Fibroblast of lung (primary cell): Measurements from ENCODE around the gene PHTF1.

Experiments
- EZH2 ChIP-seq: IDR thresholded peaks from 2 replicates; pipeline ENCODE4 v1.5.1; 2012; ENCODE audit warnings: low read length, control low read depth, mild to moderate bottlenecking; ENCODE audit errors: missing control alignments
- TF ChIP-seq, protein P1 (sequence below), 2 donors: IDR thresholded peaks in 1 of 2; conservative IDR thresholded peaks in 1 of 2; 1 replicate in 1 of 2; 2 replicates in 1 of 2; pipeline ENCODE4 v1.5.1; 2011 to 2012; ENCODE audit warnings: low read length in 2 of 2, control low read depth in 1 of 2, inconsistent platforms in 1 of 2, low read depth in 1 of 2, mild to moderate bottlenecking in 1 of 2

DNA sequence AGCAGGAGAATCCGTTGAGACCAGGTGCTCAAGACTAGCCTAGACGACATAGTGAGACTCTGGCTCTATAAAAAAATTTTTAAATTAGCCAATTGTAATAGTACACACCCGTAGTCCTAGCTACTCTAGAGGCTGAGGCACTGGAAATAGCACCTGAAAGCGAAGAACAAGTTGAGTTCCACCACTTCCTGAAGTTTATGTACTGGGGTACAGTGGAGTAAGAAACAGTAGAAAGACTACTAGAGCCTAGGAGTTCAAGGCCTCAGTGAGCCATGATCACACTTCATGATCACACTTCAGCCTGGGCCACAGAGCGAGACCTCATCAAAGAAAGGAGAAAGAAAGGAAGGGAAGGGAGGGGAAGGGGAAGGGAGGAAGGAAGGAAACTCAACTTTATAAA is 33.2 kb upstream of the PHTF1 start:
- TF ChIP-seq, protein P1, sequence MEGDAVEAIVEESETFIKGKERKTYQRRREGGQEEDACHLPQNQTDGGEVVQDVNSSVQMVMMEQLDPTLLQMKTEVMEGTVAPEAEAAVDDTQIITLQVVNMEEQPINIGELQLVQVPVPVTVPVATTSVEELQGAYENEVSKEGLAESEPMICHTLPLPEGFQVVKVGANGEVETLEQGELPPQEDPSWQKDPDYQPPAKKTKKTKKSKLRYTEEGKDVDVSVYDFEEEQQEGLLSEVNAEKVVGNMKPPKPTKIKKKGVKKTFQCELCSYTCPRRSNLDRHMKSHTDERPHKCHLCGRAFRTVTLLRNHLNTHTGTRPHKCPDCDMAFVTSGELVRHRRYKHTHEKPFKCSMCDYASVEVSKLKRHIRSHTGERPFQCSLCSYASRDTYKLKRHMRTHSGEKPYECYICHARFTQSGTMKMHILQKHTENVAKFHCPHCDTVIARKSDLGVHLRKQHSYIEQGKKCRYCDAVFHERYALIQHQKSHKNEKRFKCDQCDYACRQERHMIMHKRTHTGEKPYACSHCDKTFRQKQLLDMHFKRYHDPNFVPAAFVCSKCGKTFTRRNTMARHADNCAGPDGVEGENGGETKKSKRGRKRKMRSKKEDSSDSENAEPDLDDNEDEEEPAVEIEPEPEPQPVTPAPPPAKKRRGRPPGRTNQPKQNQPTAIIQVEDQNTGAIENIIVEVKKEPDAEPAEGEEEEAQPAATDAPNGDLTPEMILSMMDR (conservative IDR thresholded peaks at IDR 0.05 in 1 of 2, IDR thresholded peaks at IDR 0.05 in 1 of 2; ENCODE audit: low read depth in 1 of 2, low read length in 2 of 2): no peak
- no peak for TF ChIP-seq EZH2
